ENCODE data around the gene VWA8. TPM values are rescaled to one million over a fixed set of nuclear protein-coding genes. Genes with fewer than 3 reads are reported as not detected.

The VWA8 gene
- total RNA-seq, 1 experiment from 2014 or later = 22.6 TPM

GRCh38 chr13:41601718-41602445, 359.0 kb downstream of the VWA8 start:
- no TSS peak for BruUV-seq (replicated peaks)
- Histone ChIP-seq H4K20me1 (ENCODE audit: insufficient read depth) (no peaks in the 10 kb centered on the region), H3K27ac (ENCODE audit: low read depth, low read length) (no peak overlapping the region), H2AFZ (ENCODE audit: low read depth, low read length, poor library complexity, severe bottlenecking) (no peak overlapping the region), H3K36me3 (ENCODE audit: control insufficient read depth in 1 of 2, insufficient read depth in 2 of 2, low read length in 2 of 2) (no peaks in the 10 kb centered on the region), H3K4me2 (ENCODE audit: low read length) (no peak overlapping the region), H3K4me3 (replicated peaks in 1 of 2; ENCODE audit: low read depth in 1 of 2, low read length in 2 of 2) (no peak overlapping the region), H3K79me2 (ENCODE audit: insufficient read depth, low read length) (no peaks in the 10 kb centered on the region), H3K9me3 (ENCODE audit: control insufficient read depth in 1 of 2, insufficient read depth in 1 of 2, low read depth in 1 of 2, low read length in 2 of 2) (no peaks in the 10 kb centered on the region), H3K9me2 (ENCODE audit: insufficient read depth) (no peaks in the 10 kb centered on the region), H3K4me1 (ENCODE audit: control insufficient read depth in 1 of 2, insufficient read depth in 2 of 2, low read length in 2 of 2) (peaks cover 4 to 13% of the 10 kb centered on the region in 2 experiments; a peak in 3 of 4 replicates), H3K27me3 (ENCODE audit: insufficient read depth, low read length) (no peaks in the 10 kb centered on the region), H3K9ac (ENCODE audit: low read length) (no peak overlapping the region)
- TF ChIP-seq EZH2 (IDR thresholded peaks at IDR 0.05) = no peak
- TF ChIP-seq, protein P1, sequence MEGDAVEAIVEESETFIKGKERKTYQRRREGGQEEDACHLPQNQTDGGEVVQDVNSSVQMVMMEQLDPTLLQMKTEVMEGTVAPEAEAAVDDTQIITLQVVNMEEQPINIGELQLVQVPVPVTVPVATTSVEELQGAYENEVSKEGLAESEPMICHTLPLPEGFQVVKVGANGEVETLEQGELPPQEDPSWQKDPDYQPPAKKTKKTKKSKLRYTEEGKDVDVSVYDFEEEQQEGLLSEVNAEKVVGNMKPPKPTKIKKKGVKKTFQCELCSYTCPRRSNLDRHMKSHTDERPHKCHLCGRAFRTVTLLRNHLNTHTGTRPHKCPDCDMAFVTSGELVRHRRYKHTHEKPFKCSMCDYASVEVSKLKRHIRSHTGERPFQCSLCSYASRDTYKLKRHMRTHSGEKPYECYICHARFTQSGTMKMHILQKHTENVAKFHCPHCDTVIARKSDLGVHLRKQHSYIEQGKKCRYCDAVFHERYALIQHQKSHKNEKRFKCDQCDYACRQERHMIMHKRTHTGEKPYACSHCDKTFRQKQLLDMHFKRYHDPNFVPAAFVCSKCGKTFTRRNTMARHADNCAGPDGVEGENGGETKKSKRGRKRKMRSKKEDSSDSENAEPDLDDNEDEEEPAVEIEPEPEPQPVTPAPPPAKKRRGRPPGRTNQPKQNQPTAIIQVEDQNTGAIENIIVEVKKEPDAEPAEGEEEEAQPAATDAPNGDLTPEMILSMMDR (IDR thresholded peaks at IDR 0.05 in 2 of 3, conservative IDR thresholded peaks at IDR 0.05 in 1 of 3; ENCODE audit: borderline replicate concordance in 1 of 3, insufficient read depth in 1 of 3, low read depth in 2 of 3, low read length in 2 of 3) = no peak
- TF ChIP-seq POLR2A (IDR thresholded peaks at IDR 0.05; ENCODE audit: borderline replicate concordance, extremely low read depth, insufficient read depth, insufficient read length) = no peak
- TF ChIP-seq SRF (IDR thresholded peaks at IDR 0.05; ENCODE audit: low read depth) = no peak
- TF ChIP-seq, protein P2, sequence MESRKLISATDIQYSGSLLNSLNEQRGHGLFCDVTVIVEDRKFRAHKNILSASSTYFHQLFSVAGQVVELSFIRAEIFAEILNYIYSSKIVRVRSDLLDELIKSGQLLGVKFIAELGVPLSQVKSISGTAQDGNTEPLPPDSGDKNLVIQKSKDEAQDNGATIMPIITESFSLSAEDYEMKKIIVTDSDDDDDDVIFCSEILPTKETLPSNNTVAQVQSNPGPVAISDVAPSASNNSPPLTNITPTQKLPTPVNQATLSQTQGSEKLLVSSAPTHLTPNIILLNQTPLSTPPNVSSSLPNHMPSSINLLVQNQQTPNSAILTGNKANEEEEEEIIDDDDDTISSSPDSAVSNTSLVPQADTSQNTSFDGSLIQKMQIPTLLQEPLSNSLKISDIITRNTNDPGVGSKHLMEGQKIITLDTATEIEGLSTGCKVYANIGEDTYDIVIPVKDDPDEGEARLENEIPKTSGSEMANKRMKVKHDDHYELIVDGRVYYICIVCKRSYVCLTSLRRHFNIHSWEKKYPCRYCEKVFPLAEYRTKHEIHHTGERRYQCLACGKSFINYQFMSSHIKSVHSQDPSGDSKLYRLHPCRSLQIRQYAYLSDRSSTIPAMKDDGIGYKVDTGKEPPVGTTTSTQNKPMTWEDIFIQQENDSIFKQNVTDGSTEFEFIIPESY (IDR thresholded peaks at IDR 0.05; ENCODE audit: extremely low read depth, insufficient replicate concordance, low read length) = no peak
- TF ChIP-seq CBX3 (IDR thresholded peaks at IDR 0.05; ENCODE audit: low read depth) = no peak
- TF ChIP-seq ZFX (IDR thresholded peaks at IDR 0.05) = no peak
- RAD21 ChIA-PET (ENCODE audit: low non-redundant PET in 1 of 2, low total read pairs in 2 of 2, uncharacterized antibody in 2 of 2, unreplicated experiment in 2 of 2) = no interaction called here
- intact Hi-C loops (cut with micrococcal nuclease) = no loop called here
- CTCF ChIA-PET = no interaction called here
- DNase-seq (ENCODE audit: low read depth, low spot score) (no peak), ATAC-seq (no peak)
- POLR2A ChIA-PET = no interaction called here

All from HCT116 (cell line).